NB4 (cell line): ENCODE results near the gene PHACTR1.

Experiments
- MYC ChIP-seq: IDR thresholded peaks from 2 replicates; pipeline ENCODE4 v1.6.1; 2011; ENCODE audit warnings: low read depth, low read length
- POLR2A ChIP-seq: IDR thresholded peaks from 2 replicates; pipeline ENCODE4 v1.6.1; 2011; ENCODE audit warnings: mild to moderate bottlenecking; ENCODE audit not compliant: insufficient read length; ENCODE audit errors: extremely low read depth
- TF ChIP-seq, protein P1 (sequence below): IDR thresholded peaks from one replicate; pipeline ENCODE4 v1.5.1; 2012; ENCODE audit warnings: low read depth, low read length
- TF ChIP-seq, protein P2 (sequence below): IDR thresholded peaks from 2 replicates; pipeline ENCODE4 v1.6.1; 2011; ENCODE audit warnings: low read depth, low read length

DNA sequence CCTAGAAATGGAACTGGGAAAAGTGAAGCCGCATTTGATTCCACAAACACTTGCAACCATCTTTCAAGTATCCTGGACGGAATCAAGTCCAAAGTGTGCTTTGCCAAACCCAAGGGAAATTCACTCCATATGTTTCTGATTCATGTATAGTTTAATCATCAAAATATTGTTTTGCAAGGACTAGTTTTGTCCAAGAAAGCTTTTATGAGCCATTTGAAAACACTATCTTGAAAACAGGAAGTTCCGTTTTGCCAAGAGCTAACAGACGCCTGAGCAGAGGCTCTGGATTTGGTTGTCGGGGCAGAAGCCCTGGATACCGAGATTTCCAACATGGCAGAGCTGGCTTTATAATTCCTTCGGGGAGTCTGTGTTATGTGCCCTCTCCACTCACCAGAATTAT lies 251.1 kb downstream of the PHACTR1 start:
- TF ChIP-seq, protein P1, sequence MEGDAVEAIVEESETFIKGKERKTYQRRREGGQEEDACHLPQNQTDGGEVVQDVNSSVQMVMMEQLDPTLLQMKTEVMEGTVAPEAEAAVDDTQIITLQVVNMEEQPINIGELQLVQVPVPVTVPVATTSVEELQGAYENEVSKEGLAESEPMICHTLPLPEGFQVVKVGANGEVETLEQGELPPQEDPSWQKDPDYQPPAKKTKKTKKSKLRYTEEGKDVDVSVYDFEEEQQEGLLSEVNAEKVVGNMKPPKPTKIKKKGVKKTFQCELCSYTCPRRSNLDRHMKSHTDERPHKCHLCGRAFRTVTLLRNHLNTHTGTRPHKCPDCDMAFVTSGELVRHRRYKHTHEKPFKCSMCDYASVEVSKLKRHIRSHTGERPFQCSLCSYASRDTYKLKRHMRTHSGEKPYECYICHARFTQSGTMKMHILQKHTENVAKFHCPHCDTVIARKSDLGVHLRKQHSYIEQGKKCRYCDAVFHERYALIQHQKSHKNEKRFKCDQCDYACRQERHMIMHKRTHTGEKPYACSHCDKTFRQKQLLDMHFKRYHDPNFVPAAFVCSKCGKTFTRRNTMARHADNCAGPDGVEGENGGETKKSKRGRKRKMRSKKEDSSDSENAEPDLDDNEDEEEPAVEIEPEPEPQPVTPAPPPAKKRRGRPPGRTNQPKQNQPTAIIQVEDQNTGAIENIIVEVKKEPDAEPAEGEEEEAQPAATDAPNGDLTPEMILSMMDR, result no peak
- TF ChIP-seq POLR2A (no peak), MYC (no peak)
- TF ChIP-seq, protein P2, sequence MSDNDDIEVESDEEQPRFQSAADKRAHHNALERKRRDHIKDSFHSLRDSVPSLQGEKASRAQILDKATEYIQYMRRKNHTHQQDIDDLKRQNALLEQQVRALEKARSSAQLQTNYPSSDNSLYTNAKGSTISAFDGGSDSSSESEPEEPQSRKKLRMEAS, result no peak
